Gastroesophageal sphincter (tissue), 3 donors: Measurements from ENCODE around the gene SLC6A3.

Experiments
- POLR2A ChIP-seq, 2 donors: fragments of 450-650 bp; IDR thresholded peaks; one replicate each; pipeline ENCODE4 v1.6.1; 2017; ENCODE audit warnings: antibody characterized with exemption in 2 of 2, mild to moderate bottlenecking in 2 of 2, moderate library complexity in 1 of 2
- TF ChIP-seq, protein P1 (sequence below), 4 experiments: fragments of 200-600 bp in 2 of 4; fragments of 450-650 bp in 2 of 4; sonication (generic) in 1 of 4; IDR thresholded peaks; one replicate each; pipeline ENCODE4 v1.5.1; 2017 to 2019; ENCODE audit warnings: antibody characterized with exemption in 4 of 4, mild to moderate bottlenecking in 2 of 4, moderate library complexity in 2 of 4

DNA sequence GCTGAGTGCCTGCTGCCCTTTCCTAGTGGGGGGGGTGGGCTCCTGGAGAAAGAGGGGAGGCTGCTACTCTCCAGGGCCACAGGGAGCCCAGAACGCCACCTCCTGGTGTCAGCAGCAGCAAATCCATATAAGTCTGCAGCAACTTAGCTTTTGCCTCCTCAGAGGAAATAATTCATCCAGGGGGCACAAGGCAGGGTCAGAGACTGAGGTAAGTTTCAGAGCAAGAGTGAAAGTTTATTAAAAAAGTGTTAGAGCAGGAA, 96.3 kb downstream of the SLC6A3 start:
- TF ChIP-seq, protein P1, sequence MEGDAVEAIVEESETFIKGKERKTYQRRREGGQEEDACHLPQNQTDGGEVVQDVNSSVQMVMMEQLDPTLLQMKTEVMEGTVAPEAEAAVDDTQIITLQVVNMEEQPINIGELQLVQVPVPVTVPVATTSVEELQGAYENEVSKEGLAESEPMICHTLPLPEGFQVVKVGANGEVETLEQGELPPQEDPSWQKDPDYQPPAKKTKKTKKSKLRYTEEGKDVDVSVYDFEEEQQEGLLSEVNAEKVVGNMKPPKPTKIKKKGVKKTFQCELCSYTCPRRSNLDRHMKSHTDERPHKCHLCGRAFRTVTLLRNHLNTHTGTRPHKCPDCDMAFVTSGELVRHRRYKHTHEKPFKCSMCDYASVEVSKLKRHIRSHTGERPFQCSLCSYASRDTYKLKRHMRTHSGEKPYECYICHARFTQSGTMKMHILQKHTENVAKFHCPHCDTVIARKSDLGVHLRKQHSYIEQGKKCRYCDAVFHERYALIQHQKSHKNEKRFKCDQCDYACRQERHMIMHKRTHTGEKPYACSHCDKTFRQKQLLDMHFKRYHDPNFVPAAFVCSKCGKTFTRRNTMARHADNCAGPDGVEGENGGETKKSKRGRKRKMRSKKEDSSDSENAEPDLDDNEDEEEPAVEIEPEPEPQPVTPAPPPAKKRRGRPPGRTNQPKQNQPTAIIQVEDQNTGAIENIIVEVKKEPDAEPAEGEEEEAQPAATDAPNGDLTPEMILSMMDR (IDR thresholded peaks at IDR 0.05), result no peak
- no peak for TF ChIP-seq POLR2A (IDR thresholded peaks at IDR 0.05)
